ENCODE measurements around the gene TLCD3B. TPM values are rescaled to one million over a fixed set of nuclear protein-coding genes. Genes with fewer than 3 reads are reported as not detected.
A peak's percentile ranks its signal among the peaks of the same experiment; 100 is the strongest.

TLCD3B gene
- total RNA-seq, 1 donor from 2014 or later: not detected

DNA sequence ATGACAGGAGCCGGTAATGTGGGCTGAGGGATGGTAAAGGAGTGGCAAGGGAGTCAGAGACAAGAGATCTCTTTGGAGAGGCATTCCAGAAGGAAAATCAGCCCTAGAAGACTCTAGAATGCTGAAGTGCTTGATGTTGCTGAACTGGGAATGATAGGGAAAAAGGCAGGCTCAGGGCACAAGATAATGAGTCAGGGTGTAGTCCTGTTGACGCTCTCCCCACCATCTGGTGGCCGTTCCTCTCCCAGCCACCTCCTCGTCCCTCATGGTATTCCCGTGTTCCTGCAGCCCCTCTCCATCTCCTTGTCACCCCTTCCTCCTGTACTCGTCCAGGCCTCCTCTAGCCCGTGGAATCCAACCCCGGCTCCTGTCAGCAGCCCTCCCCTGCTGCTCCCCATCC, 23.4 kb upstream of the TLCD3B start:
- H3K9me3 ChIP-seq (replicated peaks): no peaks in the 10 kb centered on the region
- intact Hi-C loops (cut with micrococcal nuclease): no loop called here
- no peak for DNase-seq
- TF ChIP-seq, protein P1, sequence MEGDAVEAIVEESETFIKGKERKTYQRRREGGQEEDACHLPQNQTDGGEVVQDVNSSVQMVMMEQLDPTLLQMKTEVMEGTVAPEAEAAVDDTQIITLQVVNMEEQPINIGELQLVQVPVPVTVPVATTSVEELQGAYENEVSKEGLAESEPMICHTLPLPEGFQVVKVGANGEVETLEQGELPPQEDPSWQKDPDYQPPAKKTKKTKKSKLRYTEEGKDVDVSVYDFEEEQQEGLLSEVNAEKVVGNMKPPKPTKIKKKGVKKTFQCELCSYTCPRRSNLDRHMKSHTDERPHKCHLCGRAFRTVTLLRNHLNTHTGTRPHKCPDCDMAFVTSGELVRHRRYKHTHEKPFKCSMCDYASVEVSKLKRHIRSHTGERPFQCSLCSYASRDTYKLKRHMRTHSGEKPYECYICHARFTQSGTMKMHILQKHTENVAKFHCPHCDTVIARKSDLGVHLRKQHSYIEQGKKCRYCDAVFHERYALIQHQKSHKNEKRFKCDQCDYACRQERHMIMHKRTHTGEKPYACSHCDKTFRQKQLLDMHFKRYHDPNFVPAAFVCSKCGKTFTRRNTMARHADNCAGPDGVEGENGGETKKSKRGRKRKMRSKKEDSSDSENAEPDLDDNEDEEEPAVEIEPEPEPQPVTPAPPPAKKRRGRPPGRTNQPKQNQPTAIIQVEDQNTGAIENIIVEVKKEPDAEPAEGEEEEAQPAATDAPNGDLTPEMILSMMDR (IDR thresholded peaks at IDR 0.05; ENCODE audit: borderline replicate concordance): no peak
- H3K4me3 ChIP-seq: no peak overlapping the region
- no peak overlapping the region for H3K27ac ChIP-seq (replicated peaks)
- peaks cover 21% of the 10 kb centered on the region for H3K4me1 ChIP-seq
- no peaks in the 10 kb centered on the region for H3K36me3 ChIP-seq
- no peaks in the 10 kb centered on the region for H3K27me3 ChIP-seq (ENCODE audit: low read depth)

DNA sequence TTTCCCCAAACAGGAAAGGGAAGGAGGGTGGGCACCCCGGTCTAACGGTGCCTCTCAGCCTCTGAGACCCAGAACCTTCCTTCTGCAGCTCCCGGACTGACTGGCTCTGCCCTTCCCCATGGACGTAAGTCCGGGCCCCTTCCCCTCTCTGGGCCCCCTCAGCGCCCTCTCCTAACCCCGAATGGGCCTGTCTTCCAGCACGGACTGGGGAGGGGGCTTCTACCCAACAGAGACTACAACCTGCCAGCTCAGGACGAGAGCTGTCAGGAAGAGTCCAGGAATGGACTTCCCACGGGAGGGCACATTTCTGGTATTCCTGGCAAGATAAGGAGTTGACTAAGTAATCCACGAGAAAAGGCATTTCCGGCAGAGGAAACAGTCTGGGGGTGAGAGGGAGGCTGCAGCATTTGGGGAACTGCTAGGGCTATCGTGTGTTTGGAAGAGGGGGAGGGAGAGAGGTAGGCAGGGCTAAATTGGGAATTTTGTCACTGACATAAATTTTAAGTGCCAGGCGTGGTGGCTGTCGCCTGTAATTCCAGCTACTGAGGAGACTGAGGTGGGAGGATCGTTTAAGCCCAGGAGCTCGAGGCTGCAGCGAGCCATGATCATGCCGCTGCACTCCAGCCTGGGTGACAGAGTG, 22.4 kb upstream of the TLCD3B start:
- Histone ChIP-seq H3K36me3 (no peaks in the 10 kb centered on the region), H3K9me3 (replicated peaks) (no peaks in the 10 kb centered on the region), H3K27ac (replicated peaks) (peak overlapping the region; percentile 55), H3K27me3 (ENCODE audit: low read depth) (no peaks in the 10 kb centered on the region), H3K4me3 (peak overlapping the region; percentile 93), H3K4me1 (peaks cover 21% of the 10 kb centered on the region)
- intact Hi-C loops (cut with micrococcal nuclease): no loop called here
- TF ChIP-seq, protein P1 (IDR thresholded peaks at IDR 0.05; ENCODE audit: borderline replicate concordance): no peak
- DNase-seq: no peak

DNA sequence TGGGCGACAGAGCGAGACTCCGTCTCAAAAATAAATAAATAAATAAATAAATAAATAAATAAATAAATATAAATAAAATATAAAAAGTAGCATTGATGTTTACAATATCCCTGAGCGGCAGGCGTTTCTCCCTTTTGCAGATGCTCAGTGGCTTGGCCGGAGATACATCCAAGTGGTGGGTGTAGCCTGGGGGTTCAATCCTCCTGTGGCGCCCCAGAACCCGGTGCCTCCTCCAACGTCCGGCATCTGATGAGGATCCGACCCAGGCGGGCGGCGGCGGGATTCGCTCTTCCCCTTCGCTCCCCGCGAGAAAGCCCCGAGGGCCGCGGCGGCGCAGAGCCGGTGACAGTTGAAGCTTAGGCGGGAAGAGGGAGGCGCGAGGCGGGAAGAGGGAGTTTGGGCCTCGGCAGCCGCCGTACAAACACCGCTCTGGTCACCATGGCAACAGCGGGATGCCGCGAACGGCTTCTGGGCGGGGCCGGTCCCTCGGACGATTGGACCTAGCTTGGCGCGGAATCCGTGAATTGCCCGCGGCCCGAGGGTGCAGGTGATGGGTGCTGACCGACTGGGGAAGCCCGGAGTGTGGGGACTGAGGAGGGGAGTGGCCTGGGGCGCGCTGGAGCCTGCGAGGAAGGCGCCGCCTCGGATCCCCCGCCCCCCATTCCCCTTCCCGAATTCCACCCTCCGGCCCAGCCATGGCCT, 21.8 kb upstream of the TLCD3B start:
- intact Hi-C loops (cut with micrococcal nuclease): no loop called here
- Histone ChIP-seq H3K27me3 (ENCODE audit: low read depth) (no peaks in the 10 kb centered on the region), H3K4me3 (peak overlapping the region; percentile 93), H3K4me1 (peaks cover 21% of the 10 kb centered on the region), H3K27ac (replicated peaks) (peak overlapping the region; percentile 55), H3K36me3 (no peaks in the 10 kb centered on the region), H3K9me3 (replicated peaks) (no peaks in the 10 kb centered on the region)
- DNase-seq: peak; percentile 94
- TF ChIP-seq, protein P1 (IDR thresholded peaks at IDR 0.05; ENCODE audit: borderline replicate concordance): no peak

- H3K4me3 ChIP-seq: no peak overlapping the region
- H3K27me3 ChIP-seq (ENCODE audit: low read depth): no peaks in the 10 kb centered on the region
- DNase-seq: no peak
- no peaks in the 10 kb centered on the region for H3K9me3 ChIP-seq (replicated peaks)
- H3K27ac ChIP-seq (replicated peaks): no peak overlapping the region
- H3K4me1 ChIP-seq: peaks cover 21% of the 10 kb centered on the region
- TF ChIP-seq, protein P1 (IDR thresholded peaks at IDR 0.05; ENCODE audit: borderline replicate concordance): no peak
- intact Hi-C loops (cut with micrococcal nuclease): no loop called here
- H3K36me3 ChIP-seq: no peaks in the 10 kb centered on the region
These were observed 20.4 kb upstream of the TLCD3B start for GRCh38 chr16:30051518-30051917.

GRCh38 chr16:30049871-30050270, 18.8 kb upstream of the TLCD3B start:
- no peak for DNase-seq
- Histone ChIP-seq H3K27ac (replicated peaks) (no peak overlapping the region), H3K4me1 (peaks cover 21% of the 10 kb centered on the region), H3K4me3 (no peak overlapping the region), H3K27me3 (ENCODE audit: low read depth) (no peaks in the 10 kb centered on the region), H3K36me3 (no peaks in the 10 kb centered on the region), H3K9me3 (replicated peaks) (no peaks in the 10 kb centered on the region)
- TF ChIP-seq, protein P1 (IDR thresholded peaks at IDR 0.05; ENCODE audit: borderline replicate concordance): no peak
- intact Hi-C loops (cut with micrococcal nuclease): no loop called here

Data from left ventricle myocardium inferior (tissue), 1 donor.